ENCODE measurements around the gene IRX5. TPM values are rescaled to one million over a fixed set of nuclear protein-coding genes. Genes with fewer than 3 reads are reported as not detected.

Gene IRX5
- total RNA-seq, 1 donor from 2014 or later, result 0.99 TPM

GRCh38 chr16:54930869-54931119 lies 129 bp downstream of the IRX5 start:
- DNase-seq (ENCODE audit: low read depth, low spot score), result no peak

GRCh38 chr16:54931120-54932014 lies 702 bp downstream of the IRX5 start:
- no peak for DNase-seq (ENCODE audit: low read depth, low spot score)

GRCh38 chr16:54932021-54932660 lies 1.5 kb downstream of the IRX5 start:
- no peak for DNase-seq (ENCODE audit: low read depth, low spot score)

- DNase-seq (ENCODE audit: low read depth, low spot score), result no peak
These were observed 2.1 kb downstream of the IRX5 start for GRCh38 chr16:54932737-54933254.

- DNase-seq (ENCODE audit: low read depth, low spot score), result no peak
These were observed 2.8 kb downstream of the IRX5 start for GRCh38 chr16:54933281-54934011.

- no peak for DNase-seq (ENCODE audit: low read depth, low spot score)
These were observed 4.0 kb downstream of the IRX5 start for GRCh38 chr16:54934481-54935265.

GRCh38 chr16:54935266-54935968 lies 4.8 kb downstream of the IRX5 start:
- DNase-seq (ENCODE audit: low read depth, low spot score), result no peak

- no peak for DNase-seq (ENCODE audit: low read depth, low spot score)
These were observed 5.7 kb downstream of the IRX5 start for GRCh38 chr16:54936201-54936978.

GRCh38 chr16:54936979-54937670 lies 6.5 kb downstream of the IRX5 start:
- DNase-seq (ENCODE audit: low read depth, low spot score), result no peak

GRCh38 chr16:54937671-54938211 lies 7.1 kb downstream of the IRX5 start:
- no peak for DNase-seq (ENCODE audit: low read depth, low spot score)

GRCh38 chr16:54938212-54939028 lies 7.8 kb downstream of the IRX5 start:
- no peak for DNase-seq (ENCODE audit: low read depth, low spot score)

- DNase-seq (ENCODE audit: low read depth, low spot score), result no peak
These were observed 8.3 kb downstream of the IRX5 start for GRCh38 chr16:54939029-54939346.

- no peak for DNase-seq (ENCODE audit: low read depth, low spot score)
These were observed 9.0 kb downstream of the IRX5 start for GRCh38 chr16:54939510-54940278.

- DNase-seq (ENCODE audit: low read depth, low spot score), result no peak
These were observed 9.6 kb downstream of the IRX5 start for GRCh38 chr16:54940279-54940604.

- DNase-seq (ENCODE audit: low read depth, low spot score), result no peak
These were observed 11.8 kb downstream of the IRX5 start for GRCh38 chr16:54942353-54942943.

GRCh38 chr16:54944002-54944401 lies 13.3 kb downstream of the IRX5 start:
- no peak for DNase-seq (ENCODE audit: low read depth, low spot score)

- no peak for DNase-seq (ENCODE audit: low read depth, low spot score)
These were observed 14.4 kb downstream of the IRX5 start for GRCh38 chr16:54945063-54945462.

Measured in pulmonary artery endothelial cell (primary cell).